Astrocyte of the cerebellum (primary cell): ENCODE data around the gene ADGRB3.

Source experiments
- DNase-seq: peaks from one replicate; pipeline ENCODE4 v3.0.0-alpha.2; 2011; ENCODE audit warnings: low read depth
- H3K4me3 ChIP-seq: 2 replicates; pipeline ENCODE4 v1.5.1; 2011; ENCODE audit warnings: mild to moderate bottlenecking, low read depth, low read length, moderate library complexity
- CTCF ChIP-seq: IDR thresholded peaks from 2 replicates; pipeline ENCODE4 v1.5.1; 2012; ENCODE audit warnings: low read length, low read depth, moderate library complexity, mild to moderate bottlenecking; ENCODE audit errors: missing control alignments
- in situ Hi-C: cut with HindIII; loops from 2 replicates; pipeline ENCODE4 v1.10.0; 2017; ENCODE audit warnings: low sequenced_read_pairs

Gene ADGRB3

GRCh38 chr6:69084746-69085335 lies 449.8 kb downstream of the ADGRB3 start:
- no peak for TF ChIP-seq CTCF
- no peak for DNase-seq
- H3K4me3 ChIP-seq, result no peak overlapping the region
- in situ Hi-C loops, result no loop called here

- no peak for DNase-seq
- H3K4me3 ChIP-seq, result no peak overlapping the region
- no peak for TF ChIP-seq CTCF
- in situ Hi-C loops, result no loop called here
Measured at GRCh38 chr6:69086689-69087088, 451.6 kb downstream of the ADGRB3 start.

GRCh38 chr6:69089539-69089938 lies 454.5 kb downstream of the ADGRB3 start:
- H3K4me3 ChIP-seq, result no peak overlapping the region
- DNase-seq, result no peak
- in situ Hi-C loops, result no loop called here
- TF ChIP-seq CTCF, result no peak

- no peak overlapping the region for H3K4me3 ChIP-seq
- TF ChIP-seq CTCF, result no peak
- in situ Hi-C loops, result no loop called here
- peak; percentile 60 for DNase-seq
Measured at GRCh38 chr6:69090132-69090531, 455.1 kb downstream of the ADGRB3 start.

- TF ChIP-seq CTCF, result no peak
- in situ Hi-C loops, result no loop called here
- DNase-seq, result no peak
- H3K4me3 ChIP-seq, result no peak overlapping the region
Measured at GRCh38 chr6:69096681-69097080, 461.6 kb downstream of the ADGRB3 start.

GRCh38 chr6:69097948-69098347 lies 462.9 kb downstream of the ADGRB3 start:
- TF ChIP-seq CTCF, result no peak
- in situ Hi-C loops, result no loop called here
- DNase-seq, result no peak
- H3K4me3 ChIP-seq, result no peak overlapping the region

GRCh38 chr6:69098910-69099309 lies 463.8 kb downstream of the ADGRB3 start:
- H3K4me3 ChIP-seq, result no peak overlapping the region
- no peak for DNase-seq
- in situ Hi-C loops, result no loop called here
- no peak for TF ChIP-seq CTCF
